HCT116 (cell line): ENCODE data around the gene ESPL1. TPM values are rescaled to one million over a fixed set of nuclear protein-coding genes. Genes with fewer than 3 reads are reported as not detected.

Source experiments
- ATAC-seq: fragments of 200-7000 bp; cut with Tn5 transposase; 2 replicates; pipeline ENCODE4 v1.9.1; 2020; ENCODE audit warnings: mild to moderate bottlenecking, moderate library complexity
- BruUV-seq: library from RNA; stranded (reverse); fragments of 400-500 nt; replicated peaks from 2 replicates; lab custom pipeline; 2021; lab: Mats Ljungman, UMichigan
- CTCF ChIA-PET: fragments of 300-600 bp; sonication (Branson Sonifier 250); formaldehyde crosslinking; loops from one replicate; lab custom pipeline; 2021; ENCODE audit warnings: antibody characterized with exemption; lab: Charles Lee
- POLR2A ChIA-PET: fragments of 300-600, 350-600 bp; sonication (Branson Sonifier 250); formaldehyde crosslinking; loops from one replicate; lab custom pipeline; 2021; ENCODE audit warnings: antibody characterized with exemption; lab: Charles Lee
- RAD21 ChIA-PET, 2 experiments: fragments of 300-600 bp; sonication (Branson Sonifier 250); formaldehyde crosslinking; loops; one replicate each; lab custom pipeline; 2023; ENCODE audit warnings: low total read pairs in 2 of 2; ENCODE audit not compliant: uncharacterized antibody in 2 of 2, unreplicated experiment in 2 of 2, low non-redundant PET in 1 of 2; lab: Charles Lee
- DNase-seq: peaks from one replicate; pipeline ENCODE4 v3.0.0-alpha.2; 2010; ENCODE audit warnings: low read depth, low spot score
- H2AFZ ChIP-seq: fragments of 200-600 bp; shearing (Covaris generic), sonication (generic); 2 replicates; pipeline ENCODE4 v1.6.1; 2017; ENCODE audit warnings: low read depth, mixed run types, mixed read lengths, antibody characterized with exemption, low read length; ENCODE audit not compliant: poor library complexity, severe bottlenecking
- H3K27ac ChIP-seq: 2 replicates; pipeline ENCODE4 v1.5.1; 2012; ENCODE audit warnings: low read depth, low read length
- H3K27me3 ChIP-seq: fragments of 200-600 bp; sonication (generic); 2 replicates; pipeline ENCODE4 v1.6.1; 2016; ENCODE audit warnings: mixed run types, low read length, mixed read lengths; ENCODE audit not compliant: insufficient read depth
- H3K36me3 ChIP-seq, 2 experiments: fragments of 200-500 bp in 1 of 2; fragments of 200-600 bp in 1 of 2; sonication (Bioruptor generic) in 1 of 2; sonication (generic) in 1 of 2; 2 replicates each; pipeline versions ENCODE4 v1.5.1 to v1.6.1; 2014 to 2016; ENCODE audit warnings: low read length in 2 of 2, inconsistent platforms in 1 of 2, mixed read lengths in 1 of 2, mixed run types in 1 of 2; ENCODE audit not compliant: insufficient read depth in 2 of 2, control insufficient read depth in 1 of 2
- H3K4me1 ChIP-seq, 2 experiments: fragments of 200-600 bp in 1 of 2; sonication (generic) in 1 of 2; 2 replicates each; pipeline versions ENCODE4 v1.5.1 to v1.6.1; 2012 to 2017; ENCODE audit warnings: low read length in 2 of 2, inconsistent platforms in 1 of 2, mild to moderate bottlenecking in 1 of 2, mixed read lengths in 1 of 2, mixed run types in 1 of 2, moderate library complexity in 1 of 2; ENCODE audit not compliant: insufficient read depth in 2 of 2, control insufficient read depth in 1 of 2
- H3K4me2 ChIP-seq: fragments of 200-600 bp; sonication (generic); 2 replicates; pipeline ENCODE4 v1.6.1; 2017; ENCODE audit warnings: mixed run types, low read length, mixed read lengths
- H3K4me3 ChIP-seq, 2 experiments: fragments of 200-600 bp in 1 of 2; sonication (generic) in 1 of 2; replicated peaks in 1 of 2; 2 replicates each; pipeline ENCODE4 v1.5.1; 2011 to 2016; ENCODE audit warnings: low read length in 2 of 2, control low read depth in 1 of 2, low read depth in 1 of 2, mild to moderate bottlenecking in 1 of 2, mixed read lengths in 1 of 2, mixed run types in 1 of 2
- H3K79me2 ChIP-seq: fragments of 200-600 bp; sonication (generic); 2 replicates; pipeline ENCODE4 v1.6.1; 2017; ENCODE audit warnings: mild to moderate bottlenecking, mixed run types, low read length, moderate library complexity, mixed read lengths; ENCODE audit not compliant: insufficient read depth
- H3K9ac ChIP-seq: fragments of 200-600 bp; sonication (generic); 2 replicates; pipeline ENCODE4 v1.6.1; 2016; ENCODE audit warnings: low read length, mixed read lengths
- H3K9me2 ChIP-seq: fragments of 200-600 bp; sonication (generic), shearing (Covaris generic); 2 replicates; pipeline ENCODE4 v1.6.1; 2017; ENCODE audit warnings: mixed run types, mild to moderate bottlenecking, moderate library complexity; ENCODE audit not compliant: insufficient read depth
- H3K9me3 ChIP-seq, 2 experiments: fragments of 200-500 bp in 1 of 2; fragments of 200-600 bp in 1 of 2; sonication (Bioruptor generic) in 1 of 2; sonication (generic) in 1 of 2; 2 replicates each; pipeline ENCODE4 v1.6.1; 2014 to 2017; ENCODE audit warnings: low read length in 2 of 2, mixed read lengths in 2 of 2, inconsistent platforms in 1 of 2, low read depth in 1 of 2, mild to moderate bottlenecking in 1 of 2, mixed run types in 1 of 2, moderate library complexity in 1 of 2; ENCODE audit not compliant: control insufficient read depth in 1 of 2, insufficient read depth in 1 of 2
- H4K20me1 ChIP-seq: fragments of 200-600 bp; sonication (generic), shearing (Covaris generic); 2 replicates; pipeline ENCODE4 v1.6.1; 2017; ENCODE audit warnings: mixed run types, mild to moderate bottlenecking, moderate library complexity; ENCODE audit not compliant: insufficient read depth
- CBX3 ChIP-seq: IDR thresholded peaks from 2 replicates; pipeline ENCODE4 v1.6.1; 2012; ENCODE audit warnings: low read depth
- ELF1 ChIP-seq: IDR thresholded peaks from 2 replicates; pipeline ENCODE4 v1.6.1; 2012; ENCODE audit warnings: low read depth, borderline replicate concordance
- EZH2phosphoT487 ChIP-seq: fragments of 200-600 bp; IDR thresholded peaks from 2 replicates; pipeline ENCODE4 v1.6.1; 2018; ENCODE audit warnings: antibody characterized with exemption, borderline replicate concordance
- POLR2A ChIP-seq: IDR thresholded peaks from 2 replicates; pipeline ENCODE4 v1.7.0; 2011; ENCODE audit warnings: borderline replicate concordance; ENCODE audit not compliant: insufficient read depth, insufficient read length; ENCODE audit errors: extremely low read depth
- SIN3A ChIP-seq: IDR thresholded peaks from 2 replicates; pipeline ENCODE4 v1.6.1; 2012; ENCODE audit warnings: low read depth
- SP1 ChIP-seq: IDR thresholded peaks from 2 replicates; pipeline ENCODE4 v1.6.1; 2012; ENCODE audit warnings: low read depth
- YY1 ChIP-seq: IDR thresholded peaks from 2 replicates; pipeline ENCODE4 v1.6.1; 2011; ENCODE audit warnings: low read length, low read depth, moderate library complexity, mild to moderate bottlenecking; ENCODE audit not compliant: insufficient replicate concordance; ENCODE audit errors: extremely low read depth
- ZFX ChIP-seq: fragments of 450-650 bp; IDR thresholded peaks from 2 replicates; pipeline ENCODE4 v1.6.1; 2017
- intact Hi-C: fragments of 100-400 bp; cut with micrococcal nuclease; formaldehyde crosslinking; loops from 2 replicates; pipeline ENCODE4 v1.10.0; 2022
- total RNA-seq: library from RNA; stranded (reverse); gene quantifications from one replicate; pipeline ENCODE4 v1.2.1, GENCODE V29; 2021; ENCODE audit not compliant: unreplicated experiment
- TF ChIP-seq, protein P1 (sequence below): IDR thresholded peaks from 2 replicates; pipeline ENCODE4 v1.6.1; 2012; ENCODE audit warnings: low read depth
- TF ChIP-seq, protein P2 (sequence below): IDR thresholded peaks from 2 replicates; pipeline ENCODE4 v1.6.1; 2011; ENCODE audit warnings: mild to moderate bottlenecking, low read length, moderate library complexity; ENCODE audit not compliant: insufficient replicate concordance; ENCODE audit errors: extremely low read depth

ESPL1 gene
- total RNA-seq, 1 experiment from 2014 or later = 50.3 TPM

DNA sequence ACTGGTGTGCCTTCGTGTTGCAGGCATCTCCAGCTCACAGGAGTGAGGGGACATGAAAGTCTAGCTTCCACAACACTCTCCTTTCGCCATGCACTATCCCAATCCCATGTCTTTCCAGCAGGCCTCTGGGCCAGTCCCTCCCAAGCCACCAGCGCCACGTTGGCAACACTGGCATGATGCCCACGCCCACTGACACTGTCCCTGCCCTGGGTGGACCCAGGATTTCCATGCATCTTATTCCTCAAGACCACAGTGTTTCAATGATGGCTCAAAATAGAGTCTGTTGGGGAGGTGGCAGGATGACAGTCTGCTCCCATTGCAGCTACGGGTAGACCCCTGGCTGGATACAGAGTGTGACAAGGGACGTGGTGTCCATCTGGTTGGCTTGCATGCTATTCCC, 65.7 kb downstream of the ESPL1 start:
- no peak overlapping the region for H3K27ac ChIP-seq
- intact Hi-C loops = no loop called here
- ATAC-seq (no peak), DNase-seq (no peak)
- 0 out of 2 replicates have a peak, but pooled peaks cover 3% of the 10 kb centered on the region for H3K27me3 ChIP-seq
- no peaks in the 10 kb centered on the region for H3K9me3 ChIP-seq
- H3K9me2 ChIP-seq = no peaks in the 10 kb centered on the region
- BruUV-seq = no TSS peak
- H2AFZ ChIP-seq = no peak overlapping the region
- no peaks in the 10 kb centered on the region for H3K79me2 ChIP-seq
- H4K20me1 ChIP-seq = no peaks in the 10 kb centered on the region
- H3K36me3 ChIP-seq = no peaks in the 10 kb centered on the region
- H3K4me2 ChIP-seq = no peak overlapping the region
- RAD21 ChIA-PET = no interaction called here
- TF ChIP-seq EZH2phosphoT487 = no peak
- no peak for TF ChIP-seq ELF1
- TF ChIP-seq POLR2A = no peak
- no peak for TF ChIP-seq ZFX
- TF ChIP-seq CBX3 = no peak
- TF ChIP-seq SP1 = no peak
- TF ChIP-seq, protein P1, sequence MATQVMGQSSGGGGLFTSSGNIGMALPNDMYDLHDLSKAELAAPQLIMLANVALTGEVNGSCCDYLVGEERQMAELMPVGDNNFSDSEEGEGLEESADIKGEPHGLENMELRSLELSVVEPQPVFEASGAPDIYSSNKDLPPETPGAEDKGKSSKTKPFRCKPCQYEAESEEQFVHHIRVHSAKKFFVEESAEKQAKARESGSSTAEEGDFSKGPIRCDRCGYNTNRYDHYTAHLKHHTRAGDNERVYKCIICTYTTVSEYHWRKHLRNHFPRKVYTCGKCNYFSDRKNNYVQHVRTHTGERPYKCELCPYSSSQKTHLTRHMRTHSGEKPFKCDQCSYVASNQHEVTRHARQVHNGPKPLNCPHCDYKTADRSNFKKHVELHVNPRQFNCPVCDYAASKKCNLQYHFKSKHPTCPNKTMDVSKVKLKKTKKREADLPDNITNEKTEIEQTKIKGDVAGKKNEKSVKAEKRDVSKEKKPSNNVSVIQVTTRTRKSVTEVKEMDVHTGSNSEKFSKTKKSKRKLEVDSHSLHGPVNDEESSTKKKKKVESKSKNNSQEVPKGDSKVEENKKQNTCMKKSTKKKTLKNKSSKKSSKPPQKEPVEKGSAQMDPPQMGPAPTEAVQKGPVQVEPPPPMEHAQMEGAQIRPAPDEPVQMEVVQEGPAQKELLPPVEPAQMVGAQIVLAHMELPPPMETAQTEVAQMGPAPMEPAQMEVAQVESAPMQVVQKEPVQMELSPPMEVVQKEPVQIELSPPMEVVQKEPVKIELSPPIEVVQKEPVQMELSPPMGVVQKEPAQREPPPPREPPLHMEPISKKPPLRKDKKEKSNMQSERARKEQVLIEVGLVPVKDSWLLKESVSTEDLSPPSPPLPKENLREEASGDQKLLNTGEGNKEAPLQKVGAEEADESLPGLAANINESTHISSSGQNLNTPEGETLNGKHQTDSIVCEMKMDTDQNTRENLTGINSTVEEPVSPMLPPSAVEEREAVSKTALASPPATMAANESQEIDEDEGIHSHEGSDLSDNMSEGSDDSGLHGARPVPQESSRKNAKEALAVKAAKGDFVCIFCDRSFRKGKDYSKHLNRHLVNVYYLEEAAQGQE = no peak
- TF ChIP-seq YY1 = no peak
- TF ChIP-seq, protein P2, sequence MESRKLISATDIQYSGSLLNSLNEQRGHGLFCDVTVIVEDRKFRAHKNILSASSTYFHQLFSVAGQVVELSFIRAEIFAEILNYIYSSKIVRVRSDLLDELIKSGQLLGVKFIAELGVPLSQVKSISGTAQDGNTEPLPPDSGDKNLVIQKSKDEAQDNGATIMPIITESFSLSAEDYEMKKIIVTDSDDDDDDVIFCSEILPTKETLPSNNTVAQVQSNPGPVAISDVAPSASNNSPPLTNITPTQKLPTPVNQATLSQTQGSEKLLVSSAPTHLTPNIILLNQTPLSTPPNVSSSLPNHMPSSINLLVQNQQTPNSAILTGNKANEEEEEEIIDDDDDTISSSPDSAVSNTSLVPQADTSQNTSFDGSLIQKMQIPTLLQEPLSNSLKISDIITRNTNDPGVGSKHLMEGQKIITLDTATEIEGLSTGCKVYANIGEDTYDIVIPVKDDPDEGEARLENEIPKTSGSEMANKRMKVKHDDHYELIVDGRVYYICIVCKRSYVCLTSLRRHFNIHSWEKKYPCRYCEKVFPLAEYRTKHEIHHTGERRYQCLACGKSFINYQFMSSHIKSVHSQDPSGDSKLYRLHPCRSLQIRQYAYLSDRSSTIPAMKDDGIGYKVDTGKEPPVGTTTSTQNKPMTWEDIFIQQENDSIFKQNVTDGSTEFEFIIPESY = no peak
- no peak for TF ChIP-seq SIN3A
- no peak overlapping the region for H3K4me3 ChIP-seq
- POLR2A ChIA-PET = no interaction called here
- no peak overlapping the region for H3K9ac ChIP-seq
- 0 out of 4 replicates have a peak, but pooled peaks cover 0 to 2% of the 10 kb centered on the region in 2 experiments for H3K4me1 ChIP-seq
- CTCF ChIA-PET = no interaction called here
